A673 (cell line): ENCODE results near the gene IGSF11. TPM values are rescaled to one million over a fixed set of nuclear protein-coding genes. Genes with fewer than 3 reads are reported as not detected.
"Not testable (repeated sequence)": the region's sequence is repeated elsewhere in the genome, so short reads cannot be mapped to it uniquely, and the experiment has no call there.

Source experiments
- BruUV-seq: library from RNA; stranded (reverse); fragments of 400-500 nt; replicated peaks from 2 replicates; lab custom pipeline; 2021; lab: Mats Ljungman, UMichigan
- CTCF ChIA-PET: fragments of 300-600 bp; sonication (Branson Sonifier 250); formaldehyde crosslinking; loops from one replicate; lab custom pipeline; 2022; ENCODE audit warnings: antibody characterized with exemption; lab: Charles Lee
- POLR2A ChIA-PET: fragments of 300-600 bp; sonication (Branson Sonifier 250); formaldehyde crosslinking; loops from one replicate; lab custom pipeline; 2022; ENCODE audit warnings: antibody characterized with exemption; ENCODE audit not compliant: low non-redundant PET; lab: Charles Lee
- DNase-seq: peaks from one replicate; pipeline ENCODE4 v3.0.0-alpha.2; 2015; ENCODE audit warnings: low spot score
- H3K27ac ChIP-seq: fragments of 200-600 bp; sonication (generic); 2 replicates; pipeline ENCODE4 v1.5.1; 2016; ENCODE audit warnings: mixed run types, low read depth, mild to moderate bottlenecking, mixed read lengths, antibody characterized with exemption, low read length; ENCODE audit not compliant: poor library complexity, severe bottlenecking
- H3K27me3 ChIP-seq: fragments of 200-600 bp; sonication (generic); replicated peaks from 2 replicates; pipeline ENCODE4 v1.6.1; 2017; ENCODE audit warnings: mixed run types, low read depth, mild to moderate bottlenecking, mixed read lengths, antibody characterized with exemption, low read length; ENCODE audit not compliant: insufficient read depth, poor library complexity
- H3K36me3 ChIP-seq: fragments of 200-600 bp; sonication (generic); 2 replicates; pipeline ENCODE4 v1.6.1; 2016; ENCODE audit warnings: mixed run types, mild to moderate bottlenecking, mixed read lengths, antibody characterized with exemption, low read length; ENCODE audit not compliant: insufficient read depth, poor library complexity, severe bottlenecking
- H3K4me1 ChIP-seq: fragments of 200-600 bp; sonication (generic); 2 replicates; pipeline ENCODE4 v1.6.1; 2017; ENCODE audit warnings: mixed run types, mild to moderate bottlenecking, mixed read lengths, antibody characterized with exemption, low read length; ENCODE audit not compliant: insufficient read depth, poor library complexity, severe bottlenecking
- H3K4me3 ChIP-seq: fragments of 200-600 bp; sonication (generic); 2 replicates; pipeline ENCODE4 v1.5.1; 2016; ENCODE audit warnings: low read depth, mixed run types, mild to moderate bottlenecking, mixed read lengths, low read length; ENCODE audit not compliant: poor library complexity, severe bottlenecking
- H3K9me3 ChIP-seq: fragments of 200-600 bp; sonication (generic); 2 replicates; pipeline ENCODE4 v1.6.1; 2016; ENCODE audit warnings: mixed run types, low read depth, mild to moderate bottlenecking, mixed read lengths, antibody characterized with exemption, low read length; ENCODE audit not compliant: poor library complexity, severe bottlenecking
- EZH2 ChIP-seq: fragments of 200-600 bp; sonication (generic); IDR thresholded peaks from 2 replicates; pipeline ENCODE4 v1.6.1; 2017; ENCODE audit warnings: borderline replicate concordance, low read depth, mild to moderate bottlenecking, mixed read lengths, antibody characterized with exemption, low read length; ENCODE audit not compliant: poor library complexity, severe bottlenecking
- intact Hi-C: fragments of 100-400 bp; cut with micrococcal nuclease; formaldehyde crosslinking; loops from one replicate; pipeline ENCODE4 v1.10.0; 2022; ENCODE audit not compliant: unreplicated experiment
- total RNA-seq: library from RNA; stranded (reverse); gene quantifications from 2 replicates; pipeline ENCODE4 v1.2.3, GENCODE V29; 2021
- TF ChIP-seq, protein P1 (sequence below): fragments of 300-800, 200-600 bp; sonication (generic); conservative IDR thresholded peaks from 2 replicates; pipeline ENCODE4 v1.5.1; 2017; ENCODE audit warnings: low read depth, mild to moderate bottlenecking, antibody characterized with exemption, low read length, moderate library complexity, mixed read lengths

The IGSF11 gene
- total RNA-seq, 1 experiment from 2014 or later: not detected

- Histone ChIP-seq H3K36me3 (no peaks in the 10 kb centered on the region), H3K4me1 (no peaks in the 10 kb centered on the region), H3K27ac (no peak overlapping the region), H3K27me3 (no peaks in the 10 kb centered on the region), H3K4me3 (no peak overlapping the region), H3K9me3 (peaks cover 4% of the 10 kb centered on the region)
- no peak for DNase-seq
- ChIA-PET POLR2A (no interaction called here), CTCF (no interaction called here)
- intact Hi-C loops: no loop called here
- no peak for TF ChIP-seq EZH2
- TF ChIP-seq, protein P1, sequence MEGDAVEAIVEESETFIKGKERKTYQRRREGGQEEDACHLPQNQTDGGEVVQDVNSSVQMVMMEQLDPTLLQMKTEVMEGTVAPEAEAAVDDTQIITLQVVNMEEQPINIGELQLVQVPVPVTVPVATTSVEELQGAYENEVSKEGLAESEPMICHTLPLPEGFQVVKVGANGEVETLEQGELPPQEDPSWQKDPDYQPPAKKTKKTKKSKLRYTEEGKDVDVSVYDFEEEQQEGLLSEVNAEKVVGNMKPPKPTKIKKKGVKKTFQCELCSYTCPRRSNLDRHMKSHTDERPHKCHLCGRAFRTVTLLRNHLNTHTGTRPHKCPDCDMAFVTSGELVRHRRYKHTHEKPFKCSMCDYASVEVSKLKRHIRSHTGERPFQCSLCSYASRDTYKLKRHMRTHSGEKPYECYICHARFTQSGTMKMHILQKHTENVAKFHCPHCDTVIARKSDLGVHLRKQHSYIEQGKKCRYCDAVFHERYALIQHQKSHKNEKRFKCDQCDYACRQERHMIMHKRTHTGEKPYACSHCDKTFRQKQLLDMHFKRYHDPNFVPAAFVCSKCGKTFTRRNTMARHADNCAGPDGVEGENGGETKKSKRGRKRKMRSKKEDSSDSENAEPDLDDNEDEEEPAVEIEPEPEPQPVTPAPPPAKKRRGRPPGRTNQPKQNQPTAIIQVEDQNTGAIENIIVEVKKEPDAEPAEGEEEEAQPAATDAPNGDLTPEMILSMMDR: no peak
- BruUV-seq: no TSS peak
Observed at GRCh38 chr3:118868051-118868450, 166.6 kb downstream of the IGSF11 start.

DNA sequence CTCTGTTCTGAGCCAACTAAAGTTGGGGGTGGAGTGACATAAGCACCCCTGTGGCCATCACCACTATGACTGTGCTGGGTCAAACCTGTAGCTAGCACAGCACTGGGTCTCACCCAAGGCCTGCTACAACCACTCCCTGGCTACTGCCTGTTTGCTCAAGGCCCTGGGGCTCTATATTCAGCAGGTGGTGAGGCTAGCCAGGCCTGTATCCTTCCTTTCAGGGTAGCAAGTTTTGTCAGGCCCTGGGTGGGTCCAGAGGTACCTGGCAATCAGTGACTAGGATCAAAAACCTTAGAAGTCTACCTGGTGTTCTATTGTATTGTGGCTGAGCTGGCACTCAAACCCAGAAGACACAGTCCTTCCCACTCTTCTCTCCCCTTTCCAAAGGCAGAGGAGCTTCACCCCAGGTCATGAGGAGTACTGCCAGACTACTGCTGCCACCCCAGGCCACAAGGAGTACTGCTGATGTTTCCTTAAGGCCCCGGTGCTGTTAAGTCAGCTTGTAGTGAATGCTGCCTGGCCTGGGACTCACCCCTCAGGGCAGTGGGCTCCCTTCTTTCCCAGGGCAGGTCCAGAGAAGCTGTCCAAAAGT is 170.8 kb downstream of the IGSF11 start:
- DNase-seq: peak; percentile 4
- BruUV-seq: no TSS peak
- CTCF ChIA-PET: no interaction called here

DNA sequence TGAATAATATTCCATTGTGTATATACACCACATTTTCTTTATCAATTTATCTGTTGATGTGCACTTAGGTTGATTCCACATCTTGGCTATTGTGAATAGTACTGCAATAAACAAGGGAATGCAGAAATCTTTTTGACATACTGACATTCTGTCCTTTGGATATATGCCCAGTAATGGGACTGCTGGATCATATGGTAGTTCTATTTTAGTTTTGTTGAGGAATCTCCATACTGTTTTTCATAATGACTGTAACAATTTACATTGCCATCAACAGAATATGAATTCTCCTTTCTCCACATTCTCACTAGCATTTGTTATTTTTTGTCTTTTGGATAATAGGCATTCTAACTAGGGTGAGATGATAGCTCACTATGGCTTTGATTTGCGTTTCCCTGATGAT is 174.7 kb downstream of the IGSF11 start:
- no peak for TF ChIP-seq EZH2
- TF ChIP-seq, protein P1: no peak
- POLR2A ChIA-PET: no interaction called here

More for the DNA sequence above, 170.8 kb downstream of the IGSF11 start:
- Histone ChIP-seq H3K27me3 (no peaks in the 10 kb centered on the region), H3K4me3 (no peak overlapping the region), H3K27ac (no peak overlapping the region), H3K9me3 (no peaks in the 10 kb centered on the region), H3K4me1 (no peaks in the 10 kb centered on the region), H3K36me3 (no peaks in the 10 kb centered on the region)
- POLR2A ChIA-PET: no interaction called here
- intact Hi-C loops: no loop called here
- TF ChIP-seq, protein P1: no peak
- no peak for TF ChIP-seq EZH2

GRCh38 chr3:118851466-118852193 is 183.0 kb downstream of the IGSF11 start:
- DNase-seq, H3K27ac ChIP-seq, H3K4me3 ChIP-seq, H3K4me1 ChIP-seq, BruUV-seq, POLR2A ChIA-PET, H3K36me3 ChIP-seq, CTCF ChIA-PET, H3K9me3 ChIP-seq, H3K27me3 ChIP-seq, intact Hi-C loops: not testable (repeated sequence)

More for the DNA sequence above, 174.7 kb downstream of the IGSF11 start:
- no peaks in the 10 kb centered on the region for H3K36me3 ChIP-seq
- DNase-seq: no peak
- intact Hi-C loops: no loop called here
- CTCF ChIA-PET: no interaction called here
- no peaks in the 10 kb centered on the region for H3K27me3 ChIP-seq
- BruUV-seq: no TSS peak
- no peak overlapping the region for H3K4me3 ChIP-seq
- H3K4me1 ChIP-seq: no peaks in the 10 kb centered on the region
- H3K27ac ChIP-seq: no peak overlapping the region
- no peaks in the 10 kb centered on the region for H3K9me3 ChIP-seq
